ENCODE data around the gene DSG4.

Gene DSG4

DNA sequence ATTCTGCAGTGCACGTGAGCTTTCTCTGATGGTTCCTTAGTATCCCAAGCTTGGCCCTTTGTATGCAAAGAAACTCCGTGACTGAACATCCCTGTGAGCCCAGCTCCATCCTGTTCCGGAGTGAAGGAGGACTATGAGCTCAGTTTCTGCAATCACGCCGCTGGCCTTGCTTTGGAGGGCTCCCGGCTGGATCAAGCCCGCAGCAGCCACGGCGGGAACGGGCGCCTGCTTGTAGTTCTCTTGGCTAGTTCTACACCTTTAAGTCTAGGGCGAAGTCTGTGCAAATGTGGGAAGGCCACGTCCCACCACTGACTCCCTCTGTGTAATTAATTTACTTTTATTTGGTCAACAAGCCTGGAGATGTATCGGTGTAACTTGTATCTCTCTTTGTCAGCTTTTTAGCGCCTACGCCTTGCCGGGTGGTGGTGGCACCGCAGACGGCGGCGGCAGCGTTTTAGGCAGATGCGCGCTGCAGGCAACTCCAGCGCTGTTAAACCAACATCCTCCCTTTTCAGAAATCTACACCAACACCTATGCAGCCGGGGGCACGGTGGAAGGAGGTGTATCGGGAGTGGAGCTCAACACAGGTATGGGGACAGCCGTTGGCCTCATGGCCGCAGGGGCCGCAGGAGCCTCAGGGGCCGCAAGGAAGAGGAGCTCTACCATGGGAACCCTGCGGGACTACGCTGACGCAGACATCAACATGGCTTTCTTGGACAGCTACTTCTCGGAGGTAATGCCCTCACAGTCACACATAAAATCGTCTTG, 34.3 kb downstream of the DSG4 start:
- DNase-seq (ENCODE audit: low read depth), result no peak

DNA sequence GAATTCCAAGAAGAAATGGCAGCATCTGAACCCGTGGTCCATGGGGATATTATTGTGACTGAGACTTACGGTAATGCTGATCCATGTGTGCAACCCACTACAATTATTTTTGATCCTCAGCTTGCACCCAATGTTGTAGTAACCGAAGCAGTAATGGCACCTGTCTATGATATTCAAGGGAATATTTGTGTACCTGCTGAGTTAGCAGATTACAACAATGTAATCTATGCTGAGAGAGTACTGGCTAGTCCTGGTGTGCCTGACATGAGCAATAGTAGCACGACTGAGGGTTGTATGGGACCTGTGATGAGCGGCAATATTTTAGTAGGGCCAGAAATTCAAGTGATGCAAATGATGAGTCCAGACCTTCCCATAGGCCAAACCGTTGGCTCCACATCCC, 36.6 kb downstream of the DSG4 start:
- no peak for DNase-seq (ENCODE audit: low read depth)

- DNase-seq (ENCODE audit: low read depth), result no peak
Measured at GRCh38 chr18:31417850-31418249, 41.3 kb downstream of the DSG4 start.

DNA sequence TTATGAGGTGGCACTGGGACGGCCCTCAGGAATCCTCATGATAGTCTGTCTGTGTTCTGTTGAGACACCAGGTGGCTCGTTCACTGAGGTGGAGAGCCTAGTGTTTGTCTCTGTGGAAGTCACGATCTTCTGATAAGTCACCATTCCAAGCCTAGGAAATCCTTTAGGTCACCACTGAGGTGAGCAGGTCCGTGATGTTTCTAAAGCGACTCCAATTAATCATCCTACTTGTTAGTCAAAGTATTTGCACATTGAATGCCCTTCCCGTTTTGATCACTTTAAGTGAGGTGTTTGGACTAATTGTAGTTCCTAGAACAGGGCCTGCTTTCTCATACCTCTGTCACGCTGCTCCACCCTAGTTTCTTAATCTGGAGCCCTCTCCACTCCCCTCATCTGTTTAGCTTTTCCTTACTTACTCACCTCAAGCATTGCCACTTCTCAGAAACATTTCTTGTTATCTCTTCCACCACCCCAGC, 42.9 kb downstream of the DSG4 start:
- DNase-seq (ENCODE audit: low read depth), result no peak

- no peak for DNase-seq (ENCODE audit: low read depth)
Measured at GRCh38 chr18:31420032-31420431, 43.5 kb downstream of the DSG4 start.

- no peak for DNase-seq (ENCODE audit: low read depth)
Measured at GRCh38 chr18:31420524-31420923, 43.9 kb downstream of the DSG4 start.

DNA sequence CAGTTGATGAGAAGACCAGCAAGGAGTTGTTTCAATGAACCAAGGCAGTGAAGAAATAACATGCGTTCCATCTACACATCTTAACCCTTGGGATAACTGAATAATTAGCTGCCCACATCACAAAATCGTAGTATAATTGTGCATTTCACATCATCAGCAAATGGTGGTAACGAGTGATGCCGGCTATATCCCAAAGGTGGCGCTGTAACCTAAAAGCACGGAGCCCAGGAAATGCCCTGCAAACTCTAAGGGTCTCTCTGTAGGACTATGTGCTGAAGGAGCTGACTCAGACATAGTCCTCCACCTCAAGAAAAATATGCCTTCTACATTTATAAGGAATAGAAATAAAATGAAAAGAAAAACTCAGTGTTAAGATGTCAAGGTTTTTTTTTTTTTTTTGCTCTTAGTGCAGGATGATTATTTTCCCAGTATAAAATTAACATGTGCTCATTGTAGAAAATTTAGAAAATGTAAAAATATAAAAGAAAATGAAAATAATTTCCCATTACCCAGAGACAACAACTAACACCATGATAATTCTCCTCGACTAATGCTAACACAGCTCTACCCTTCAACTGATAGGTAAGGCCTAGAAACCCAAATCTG, 47.9 kb downstream of the DSG4 start:
- peak; percentile 3 for DNase-seq (ENCODE audit: low read depth)

GRCh38 chr18:31426021-31426420, 49.4 kb downstream of the DSG4 start:
- no peak for DNase-seq (ENCODE audit: low read depth)

DNA sequence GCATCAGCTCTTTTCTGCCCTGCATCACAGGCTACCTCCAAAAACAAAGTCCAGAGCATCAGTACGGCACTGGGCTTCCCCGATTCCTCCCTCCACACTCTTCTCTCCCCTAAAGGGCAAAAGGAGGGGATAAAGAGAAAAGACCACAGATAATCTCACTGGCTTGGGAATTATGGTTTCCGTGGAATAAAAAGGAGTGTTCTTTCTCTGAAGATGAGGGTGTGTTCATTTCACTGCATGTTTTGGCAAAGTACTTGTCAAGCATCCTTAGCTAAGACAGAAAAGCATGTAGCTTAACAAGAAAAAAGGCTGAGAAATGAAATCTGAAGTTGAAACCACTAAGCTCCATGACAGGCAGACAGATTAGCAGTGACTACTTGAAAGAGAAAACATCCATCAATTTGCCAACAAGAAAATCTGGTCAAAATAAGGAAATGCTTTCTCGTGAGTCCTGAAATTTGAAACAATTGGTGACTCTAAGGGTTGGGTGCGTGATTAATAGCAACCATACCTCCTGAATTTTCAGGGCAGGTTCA, 50.4 kb downstream of the DSG4 start:
- DNase-seq (ENCODE audit: low read depth), result no peak

- no peak for DNase-seq (ENCODE audit: low read depth)
Measured at GRCh38 chr18:31428211-31428610, 51.6 kb downstream of the DSG4 start.

GRCh38 chr18:31429623-31430022, 53.0 kb downstream of the DSG4 start:
- DNase-seq (ENCODE audit: low read depth), result no peak

DNA sequence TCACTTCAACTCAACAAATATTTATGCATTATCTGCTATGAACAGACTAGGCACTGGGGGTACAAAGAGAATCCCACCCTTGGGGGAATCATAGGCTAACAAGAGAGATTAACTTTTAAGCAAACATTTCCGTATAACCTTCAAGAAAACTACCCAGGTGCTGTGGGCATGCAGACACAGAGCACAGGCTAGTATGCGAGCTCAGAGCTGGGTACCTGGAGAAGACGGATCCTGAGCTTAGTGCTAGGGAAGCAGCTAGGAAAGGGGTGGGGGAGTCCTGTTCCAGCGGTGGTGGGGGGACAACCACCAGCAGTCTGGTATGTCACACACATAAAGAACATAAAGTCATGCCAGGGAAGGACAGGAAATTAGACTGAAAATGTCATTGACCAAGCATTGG, 53.5 kb downstream of the DSG4 start:
- DNase-seq (ENCODE audit: low read depth), result no peak

GRCh38 chr18:31430554-31430953, 54.0 kb downstream of the DSG4 start:
- DNase-seq (ENCODE audit: low read depth), result no peak

GRCh38 chr18:31432316-31432715, 55.7 kb downstream of the DSG4 start:
- DNase-seq (ENCODE audit: low read depth), result no peak

DNA sequence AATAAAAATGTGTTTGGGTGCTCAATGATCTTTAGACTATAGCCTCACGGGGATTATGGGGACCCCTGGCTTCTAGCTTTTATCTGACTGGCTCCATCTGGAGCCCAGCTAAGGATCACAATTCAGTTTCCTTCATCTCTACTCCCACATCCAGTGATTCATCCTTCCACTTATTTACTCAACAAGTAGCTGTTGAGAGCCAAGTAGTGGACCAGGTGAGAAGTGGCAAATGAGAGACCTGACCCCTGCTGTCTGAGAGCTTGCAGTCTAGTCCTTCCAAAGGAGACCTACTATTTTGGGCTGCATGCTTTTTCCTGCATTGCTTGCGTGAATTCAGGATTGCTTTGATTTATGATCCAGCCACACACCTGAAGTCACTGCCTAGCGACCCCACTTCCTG, 60.2 kb downstream of the DSG4 start:
- DNase-seq (ENCODE audit: low read depth), result no peak

- DNase-seq (ENCODE audit: low read depth), result no peak
Measured at GRCh38 chr18:31438402-31438801, 61.8 kb downstream of the DSG4 start.

DNA sequence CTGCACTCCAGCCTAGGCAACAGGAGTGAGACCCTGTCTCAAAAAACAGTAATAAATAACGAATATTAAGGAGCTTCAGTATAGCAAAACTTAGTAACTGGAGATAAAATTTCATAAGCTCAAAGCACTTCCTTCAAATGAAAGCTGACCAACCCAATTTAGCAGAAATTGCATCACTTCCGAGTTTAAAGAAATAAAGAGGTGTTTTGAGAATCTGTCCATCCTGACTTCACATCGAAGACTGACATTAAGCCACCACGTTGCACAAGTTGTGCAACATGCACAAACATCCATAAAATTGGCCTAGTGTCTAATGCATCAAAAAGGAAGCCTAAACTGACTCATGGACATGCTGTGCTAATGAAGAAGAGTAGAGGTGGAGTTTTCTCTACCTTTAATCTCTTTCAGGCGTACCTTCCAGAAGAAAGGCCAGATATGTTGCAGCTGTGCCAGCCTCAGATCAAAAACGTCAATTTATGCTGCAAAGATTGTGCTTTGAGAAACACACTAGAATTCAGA, 63.3 kb downstream of the DSG4 start:
- no peak for DNase-seq (ENCODE audit: low read depth)

GRCh38 chr18:31440787-31441186, 64.2 kb downstream of the DSG4 start:
- DNase-seq (ENCODE audit: low read depth), result no peak

DNA sequence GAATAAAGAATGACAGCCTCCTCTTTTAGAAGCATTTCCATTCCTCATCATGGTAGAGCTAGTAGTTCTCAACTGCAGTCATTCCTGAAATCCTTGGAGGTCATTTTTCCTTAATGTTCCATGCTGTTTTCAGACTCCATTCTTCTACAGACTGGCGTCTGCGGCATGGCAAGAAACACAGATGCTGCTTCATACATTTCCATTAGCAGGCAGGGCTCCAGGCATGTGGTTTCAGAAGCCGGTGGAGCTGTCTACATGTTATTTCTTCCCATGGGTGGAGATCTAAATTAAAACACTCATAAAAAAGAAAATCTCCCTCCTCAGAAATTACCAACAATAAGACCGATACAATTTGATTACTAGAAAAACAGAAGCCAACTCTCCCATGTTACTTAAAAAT, 64.9 kb downstream of the DSG4 start:
- no peak for DNase-seq (ENCODE audit: low read depth)

- DNase-seq (ENCODE audit: low read depth), result no peak
Measured at GRCh38 chr18:31444142-31444541, 67.6 kb downstream of the DSG4 start.

DNA sequence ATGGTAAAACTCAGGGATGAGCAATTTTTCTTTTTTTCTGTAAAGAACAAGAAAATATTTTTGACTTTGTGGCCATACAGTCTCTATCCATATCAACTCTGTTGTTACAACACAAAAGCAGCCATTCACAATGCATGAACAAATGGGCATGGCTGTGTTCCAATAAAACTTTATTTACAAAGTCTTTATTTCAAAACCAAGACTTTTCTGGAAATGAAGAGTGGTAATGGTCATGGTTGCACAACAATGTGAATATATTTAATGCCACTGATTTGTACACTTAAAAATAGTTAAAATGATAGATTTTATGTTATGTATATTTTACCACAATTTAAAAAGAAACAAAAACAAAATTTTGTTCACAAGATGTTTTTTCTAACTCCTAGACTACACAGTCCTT, 69.3 kb downstream of the DSG4 start:
- no peak for DNase-seq (ENCODE audit: low read depth)

- DNase-seq (ENCODE audit: low read depth), result no peak
Measured at GRCh38 chr18:31446854-31447253, 70.3 kb downstream of the DSG4 start.

GRCh38 chr18:31447530-31448191, 71.1 kb downstream of the DSG4 start, which contains the start of gene DSG3:
Gene DSG3, plus strand, starts transcription at chr18:31447741. Its CDS starts 137 bp downstream, at chr18:31447878.
- DNase-seq (ENCODE audit: low read depth), result no peak

Data from EH (cell line).